Hepatocyte (in vitro differentiated cells): ENCODE measurements around the gene SLC35E2B. TPM values are rescaled to one million over a fixed set of nuclear protein-coding genes. Genes with fewer than 3 reads are reported as not detected.
"Not testable (repeated sequence)": the region's sequence is repeated elsewhere in the genome, so short reads cannot be mapped to it uniquely, and the experiment has no call there.

Experiments
- DNase-seq: peaks from one replicate; pipeline ENCODE4 v3.0.0-alpha.2; 2016; ENCODE audit warnings: low spot score
- H2AFZ ChIP-seq: fragments of 200-600 bp; sonication (generic); 2 replicates; pipeline ENCODE4 v1.6.0; 2016; ENCODE audit warnings: antibody characterized with exemption, mild to moderate bottlenecking
- H3K27ac ChIP-seq: fragments of 200-600 bp; sonication (generic); 2 replicates; pipeline ENCODE4 v1.5.1; 2016; ENCODE audit warnings: mild to moderate bottlenecking
- H3K27me3 ChIP-seq: fragments of 200-600 bp; sonication (generic); 2 replicates; pipeline ENCODE4 v1.6.1; 2016
- H3K36me3 ChIP-seq: fragments of 200-600 bp; sonication (generic); replicated peaks from 2 replicates; pipeline ENCODE4 v1.5.1; 2016; ENCODE audit warnings: low read depth; ENCODE audit not compliant: insufficient read depth
- H3K4me1 ChIP-seq: fragments of 200-600 bp; sonication (generic); 2 replicates; pipeline ENCODE4 v1.5.1; 2016; ENCODE audit warnings: mild to moderate bottlenecking, moderate library complexity; ENCODE audit not compliant: insufficient read depth
- H3K4me2 ChIP-seq: fragments of 200-600 bp; sonication (generic); 2 replicates; pipeline ENCODE4 v1.6.0; 2016
- H3K4me3 ChIP-seq: fragments of 200-600 bp; sonication (generic); 2 replicates; pipeline ENCODE4 v1.5.1; 2016; ENCODE audit warnings: mild to moderate bottlenecking
- H3K79me2 ChIP-seq: fragments of 200-600 bp; sonication (generic); 2 replicates; pipeline ENCODE4 v1.6.0; 2017; ENCODE audit warnings: mild to moderate bottlenecking
- H3K9me2 ChIP-seq: fragments of 200-600 bp; sonication (generic); replicated peaks from 2 replicates; pipeline ENCODE4 v1.6.0; 2017; ENCODE audit warnings: mild to moderate bottlenecking; ENCODE audit not compliant: insufficient read depth
- H3K9me3 ChIP-seq: fragments of 200-600 bp; sonication (generic); 2 replicates; pipeline ENCODE4 v1.5.1; 2016; ENCODE audit warnings: low read depth, mild to moderate bottlenecking
- H4K20me1 ChIP-seq: fragments of 200-600 bp; sonication (generic); 2 replicates; pipeline ENCODE4 v1.6.0; 2016; ENCODE audit warnings: mild to moderate bottlenecking; ENCODE audit not compliant: insufficient read depth, poor library complexity, severe bottlenecking
- EZH2 ChIP-seq: fragments of 200-600 bp; sonication (generic); IDR thresholded peaks from 2 replicates; pipeline ENCODE4 v1.6.1; 2016; ENCODE audit warnings: antibody characterized with exemption, mild to moderate bottlenecking, borderline replicate concordance
- EZH2phosphoT487 ChIP-seq: fragments of 200-600 bp; sonication (generic); IDR thresholded peaks from one replicate; pipeline ENCODE4 v1.6.1; 2018; ENCODE audit warnings: antibody characterized with exemption, mild to moderate bottlenecking, low read depth, moderate library complexity; ENCODE audit not compliant: unreplicated experiment, severe bottlenecking
- WGBS: methylation state at CpG from one replicate; pipeline ENCODE4 v1.1.6; 2016; ENCODE audit warnings: low lambda C conversion rate; ENCODE audit errors: missing lambda C conversion rate; 5-methylcytosine and 5-hydroxymethylcytosine counted together
- polyA plus RNA-seq: library from polyadenylated mRNA; unstranded; fragments of >200 nt; fragmentation: Nextera tagmentation; extraction: Ambion mirVana; gene quantifications from 2 replicates; pipeline ENCODE4 v1.2.1, GENCODE V29; 2016
- total RNA-seq: library from RNA; depleted of rRNA; stranded (reverse); fragments of >200 nt; gene quantifications from 2 replicates; pipeline ENCODE4 v1.2.3, GENCODE V29; 2014
- TF ChIP-seq, protein P1 (sequence below): fragments of 200-600 bp; sonication (generic); IDR thresholded peaks from 2 replicates; pipeline ENCODE4 v1.5.1; 2016; ENCODE audit warnings: antibody characterized with exemption, mild to moderate bottlenecking; ENCODE audit not compliant: poor library complexity

Gene SLC35E2B
- total RNA-seq (46.7 and 48.2 TPM in 2 replicates), polyA plus RNA-seq (27.5 and 29.2 TPM in 2 replicates)

DNA sequence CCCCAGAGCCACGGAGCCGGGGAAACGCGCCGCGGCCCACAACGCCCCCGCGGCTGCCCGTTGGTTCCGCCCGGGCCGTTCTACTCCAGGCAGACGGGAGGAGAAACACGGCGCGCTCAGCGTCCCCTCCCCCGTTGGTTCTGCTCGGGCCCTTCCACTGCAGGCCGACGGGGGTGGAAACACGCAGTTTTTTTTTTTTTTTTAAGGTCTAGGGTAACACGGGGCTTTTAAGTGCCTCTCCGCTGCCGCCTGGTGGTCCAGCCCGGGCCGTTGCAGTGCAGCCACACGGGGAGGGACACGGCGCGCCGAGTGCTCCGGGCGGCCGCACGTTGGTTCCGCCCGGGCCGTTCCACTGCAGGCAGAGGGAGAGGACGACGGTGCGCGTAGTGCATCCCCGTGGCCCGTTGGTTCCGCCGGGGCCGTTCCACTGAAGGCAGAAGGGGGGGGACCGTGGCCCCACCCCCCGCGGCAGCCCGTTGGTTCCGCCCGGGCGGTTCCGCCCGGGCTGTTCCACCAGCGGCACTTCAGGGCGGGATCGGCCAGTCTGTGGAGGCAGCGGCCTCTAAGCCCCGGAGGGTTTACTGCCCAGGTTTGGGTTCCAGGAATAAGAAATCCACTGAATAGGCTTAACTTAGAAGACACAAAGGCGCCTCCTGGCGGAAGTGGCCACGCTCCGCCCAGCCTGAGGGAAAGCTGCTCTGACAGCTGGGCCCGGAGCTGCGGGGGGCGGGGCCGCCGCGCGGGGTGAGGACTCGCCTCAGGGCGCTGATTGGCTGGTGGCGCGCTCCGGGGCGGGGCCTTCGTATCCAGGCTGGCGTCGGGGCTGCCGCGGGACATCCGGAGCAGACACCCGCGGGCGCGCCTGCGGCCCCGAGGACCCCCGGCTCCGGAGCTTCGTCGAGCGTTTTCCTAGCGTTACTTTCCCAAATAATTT, at the start of gene SLC35E2B:
TSS of gene SLC35E2B (minus strand) at position 82 of the 934 bp plus-strand sequence. CDS start 16,096 bp downstream, outside the sequence.
- not testable (repeated sequence) for H3K9me3 ChIP-seq, H3K27me3 ChIP-seq, H3K4me1 ChIP-seq, H3K36me3 ChIP-seq, H3K9me2 ChIP-seq, H4K20me1 ChIP-seq, H2AFZ ChIP-seq
- under 1% methylated on average over 24 of the region's 98 CpGs for WGBS
- Histone ChIP-seq H3K4me3 (peak within 1 kb of the TSS; percentile 64), H3K27ac (peak within 1 kb of the TSS; percentile 92), H3K4me2 (peak within 1 kb of the TSS; percentile 73), H3K79me2 (peaks cover 18% of the 10 kb centered on the region)
- peak; percentile 95 for DNase-seq

DNA sequence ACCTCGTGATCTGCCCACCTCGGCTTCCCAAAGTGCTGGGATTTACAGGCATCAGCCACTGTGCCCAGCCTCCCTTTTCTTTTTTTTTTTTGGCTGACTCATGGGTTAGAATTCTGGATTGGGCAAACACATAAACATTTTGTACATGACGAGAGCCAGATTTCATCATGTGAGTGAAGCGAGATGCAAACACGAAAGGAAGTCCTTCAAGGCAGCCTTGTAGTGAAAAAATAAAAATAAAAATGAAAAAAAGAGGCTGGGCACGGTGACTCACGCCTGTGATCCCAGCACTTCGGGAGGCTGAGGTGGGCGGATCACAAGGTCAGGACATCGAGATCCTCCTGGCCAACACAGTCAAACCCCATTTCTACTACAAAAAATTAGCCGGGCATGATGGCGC, 48.4 kb upstream of the SLC35E2B start:
- H4K20me1 ChIP-seq, H3K9me2 ChIP-seq, H3K4me2 ChIP-seq, H3K9me3 ChIP-seq, H2AFZ ChIP-seq, H3K4me3 ChIP-seq, H3K36me3 ChIP-seq, H3K4me1 ChIP-seq, H3K27me3 ChIP-seq: not testable (repeated sequence)
- DNase-seq: peak; percentile 53
- Histone ChIP-seq H3K79me2 (peaks cover 24% of the 10 kb centered on the region), H3K27ac (peak overlapping the region; percentile 70)
- WGBS: 74% methylated on average over 12 of the region's 12 CpGs

DNA sequence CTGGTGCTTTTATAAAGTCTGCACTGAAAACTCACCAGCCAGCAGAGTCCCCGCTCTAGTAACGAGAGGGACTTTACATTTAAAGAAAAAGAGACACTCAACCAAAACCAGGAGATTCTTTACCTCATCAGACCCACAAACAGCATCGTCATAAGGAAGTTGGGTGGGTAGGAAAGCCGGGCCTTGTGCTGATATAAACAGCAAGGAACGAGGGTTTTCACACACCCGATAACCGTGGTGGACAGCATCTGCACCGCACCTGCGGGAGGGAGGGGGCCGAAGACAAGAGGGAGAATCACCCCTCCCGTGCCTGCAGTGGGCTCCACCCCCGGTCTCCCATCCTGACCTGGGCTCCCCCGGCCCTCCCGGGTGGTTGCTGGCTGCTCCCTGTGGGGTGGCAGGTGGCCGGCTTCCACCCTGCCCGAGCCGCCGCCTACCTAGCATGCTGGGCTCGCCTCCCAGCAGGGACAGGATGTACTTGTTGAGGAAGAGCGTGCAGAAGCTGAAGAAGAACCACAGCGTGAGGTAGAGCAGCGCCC, 46.3 kb upstream of the SLC35E2B start:
- H3K27me3 ChIP-seq, H2AFZ ChIP-seq, H4K20me1 ChIP-seq, H3K4me1 ChIP-seq, H3K9me2 ChIP-seq, H3K9me3 ChIP-seq, H3K27ac ChIP-seq, H3K4me3 ChIP-seq, DNase-seq, H3K4me2 ChIP-seq, H3K36me3 ChIP-seq: not testable (repeated sequence)
- H3K79me2 ChIP-seq: peaks cover 24% of the 10 kb centered on the region
- 94% methylated on average over 10 of the region's 22 CpGs for WGBS

DNA sequence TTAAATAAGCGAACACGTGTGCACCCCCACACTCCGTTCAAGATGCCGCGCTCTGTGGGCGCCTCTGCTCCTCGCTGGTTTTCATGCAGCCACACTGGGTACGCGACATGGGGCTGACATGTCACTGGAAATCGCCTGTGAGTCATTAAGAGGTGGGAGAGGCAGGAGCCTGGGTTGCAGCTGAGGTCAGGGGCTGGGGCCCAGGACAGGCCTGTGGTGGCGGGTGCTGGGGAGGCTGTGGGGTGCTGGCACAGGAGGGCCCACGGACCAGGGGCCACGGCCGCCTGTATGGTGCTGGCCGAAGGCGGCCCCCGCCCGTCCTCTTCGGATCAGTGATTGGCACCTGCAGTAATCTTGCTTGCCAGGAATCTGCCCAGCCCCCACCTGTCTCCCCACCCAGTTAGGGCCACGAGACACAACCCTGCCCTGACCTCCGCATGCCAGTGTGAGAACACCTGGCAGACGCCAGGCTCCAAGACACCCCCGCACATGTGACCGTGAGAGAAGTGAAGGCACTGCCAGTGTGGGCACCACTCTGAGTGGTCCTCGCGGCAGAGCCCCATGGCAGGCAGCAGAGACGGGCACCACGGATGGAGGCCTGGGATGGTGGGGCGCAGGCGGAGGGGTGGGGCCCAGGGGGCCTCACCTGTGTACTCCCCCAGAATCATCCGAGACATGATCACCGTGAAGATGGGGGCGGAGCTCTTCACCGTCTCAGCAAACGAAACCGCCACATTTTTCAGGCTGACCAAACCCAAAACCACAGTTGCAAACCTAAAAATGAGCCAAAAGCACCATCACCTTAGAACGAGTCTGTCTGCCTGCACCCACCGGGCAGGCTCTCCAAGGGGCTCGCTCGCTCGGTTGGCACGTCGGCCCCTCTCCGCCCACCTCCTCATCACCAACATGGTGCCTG, 45.3 kb upstream of the SLC35E2B start:
- H3K36me3 ChIP-seq: not testable (repeated sequence)

DNA sequence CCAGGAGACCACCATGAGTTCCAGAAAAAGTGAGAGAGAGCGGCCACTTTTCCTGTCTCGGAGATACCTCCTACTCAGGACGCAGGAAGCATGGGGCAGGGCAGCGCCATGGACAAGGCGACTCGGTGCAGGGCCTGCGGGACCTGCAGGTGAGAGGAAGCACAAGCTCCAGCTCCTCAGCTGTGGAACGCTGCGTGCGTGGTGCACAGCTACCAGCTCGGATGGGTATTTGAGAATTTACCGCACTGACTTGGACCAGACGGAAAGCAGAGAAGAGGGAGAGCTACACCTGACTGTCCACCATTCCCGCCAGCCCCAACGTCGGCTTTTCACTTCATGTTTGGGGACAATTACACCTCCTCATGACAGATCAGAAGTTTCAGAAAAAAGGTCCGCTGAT, 39.8 kb upstream of the SLC35E2B start:
- Histone ChIP-seq H3K4me1 (no peaks in the 10 kb centered on the region), H3K4me2 (no peak overlapping the region), H4K20me1 (no peaks in the 10 kb centered on the region), H2AFZ (no peak overlapping the region), H3K36me3 (no peaks in the 10 kb centered on the region), H3K27me3 (no peaks in the 10 kb centered on the region), H3K27ac (no peak overlapping the region), H3K79me2 (no peaks in the 10 kb centered on the region), H3K9me3 (no peaks in the 10 kb centered on the region), H3K9me2 (no peaks in the 10 kb centered on the region), H3K4me3 (no peak overlapping the region)
- TF ChIP-seq EZH2 (no peak), EZH2phosphoT487 (no peak)
- TF ChIP-seq, protein P1, sequence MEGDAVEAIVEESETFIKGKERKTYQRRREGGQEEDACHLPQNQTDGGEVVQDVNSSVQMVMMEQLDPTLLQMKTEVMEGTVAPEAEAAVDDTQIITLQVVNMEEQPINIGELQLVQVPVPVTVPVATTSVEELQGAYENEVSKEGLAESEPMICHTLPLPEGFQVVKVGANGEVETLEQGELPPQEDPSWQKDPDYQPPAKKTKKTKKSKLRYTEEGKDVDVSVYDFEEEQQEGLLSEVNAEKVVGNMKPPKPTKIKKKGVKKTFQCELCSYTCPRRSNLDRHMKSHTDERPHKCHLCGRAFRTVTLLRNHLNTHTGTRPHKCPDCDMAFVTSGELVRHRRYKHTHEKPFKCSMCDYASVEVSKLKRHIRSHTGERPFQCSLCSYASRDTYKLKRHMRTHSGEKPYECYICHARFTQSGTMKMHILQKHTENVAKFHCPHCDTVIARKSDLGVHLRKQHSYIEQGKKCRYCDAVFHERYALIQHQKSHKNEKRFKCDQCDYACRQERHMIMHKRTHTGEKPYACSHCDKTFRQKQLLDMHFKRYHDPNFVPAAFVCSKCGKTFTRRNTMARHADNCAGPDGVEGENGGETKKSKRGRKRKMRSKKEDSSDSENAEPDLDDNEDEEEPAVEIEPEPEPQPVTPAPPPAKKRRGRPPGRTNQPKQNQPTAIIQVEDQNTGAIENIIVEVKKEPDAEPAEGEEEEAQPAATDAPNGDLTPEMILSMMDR: no peak
- WGBS: 95% methylated on average over 17 of the region's 17 CpGs
- DNase-seq: no peak

More for the DNA sequence above, 45.3 kb upstream of the SLC35E2B start:
- H3K27me3 ChIP-seq, H3K4me3 ChIP-seq, H3K4me2 ChIP-seq, H2AFZ ChIP-seq, H3K9me2 ChIP-seq, H3K9me3 ChIP-seq, H3K4me1 ChIP-seq, H4K20me1 ChIP-seq, DNase-seq, H3K27ac ChIP-seq: not testable (repeated sequence)
- WGBS: 96% methylated on average over 27 of the region's 44 CpGs
- peaks cover 18% of the 10 kb centered on the region for H3K79me2 ChIP-seq
